ENCODE results near the gene FTH1. TPM values are rescaled to one million over a fixed set of nuclear protein-coding genes. Genes with fewer than 3 reads are reported as not detected.

The FTH1 gene
- total and polyA plus RNA-seq, 2 of the 13 experiments (the other 11 are each of a cell fraction or from before 2014, with no cell fraction given), result 607 to 760 TPM

DNA sequence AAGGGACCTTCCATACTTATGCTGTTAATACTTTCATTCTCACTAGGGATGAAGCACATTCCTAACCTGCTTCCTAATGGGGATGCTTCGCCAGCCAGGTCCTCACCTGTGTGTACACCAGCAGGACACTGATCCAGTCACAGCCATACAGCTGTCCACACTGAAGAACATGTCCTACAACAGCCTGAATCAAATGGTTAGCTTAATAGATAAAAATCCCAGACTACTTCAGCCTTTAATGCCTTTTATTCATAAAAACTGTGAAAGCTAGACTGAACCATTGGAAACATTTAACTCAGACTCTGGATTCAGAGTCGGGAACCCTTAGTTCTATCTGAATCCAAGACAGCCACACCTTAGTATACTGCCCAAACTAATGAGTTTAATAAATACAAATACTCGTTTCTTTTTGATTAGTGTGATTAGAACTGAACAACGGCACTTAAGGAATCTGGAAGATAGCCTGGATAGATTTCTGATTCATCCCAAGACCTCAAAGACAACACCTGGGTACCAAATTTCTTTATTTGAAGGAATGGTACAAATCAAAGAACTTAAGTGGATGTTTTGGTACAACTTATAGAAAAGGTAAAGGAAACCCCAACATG, 3.3 kb downstream of the FTH1 start (continued):
- TF ChIP-seq NR2F1 (CRISPR knock-in tag; IDR thresholded peaks at IDR 0.05), result peak in 1 of 2 experiments; percentile 58; a peak in 2 of 4 replicates
- TF ChIP-seq POLR2A (IDR thresholded peaks at IDR 0.05; ENCODE audit: insufficient read depth in 1 of 2, low read depth in 2 of 2, low read length in 2 of 2), result peak; percentile 69 to 78
- TF ChIP-seq CENPX (CRISPR knock-in tag; IDR thresholded peaks at IDR 0.05), result no peak
- peak; percentile 82; the same call in 1 of the 2 replicates for TF ChIP-seq SSRP1 (CRISPR knock-in tag; IDR thresholded peaks at IDR 0.05)
- TF ChIP-seq FOSL2 (CRISPR knock-in tag; IDR thresholded peaks at IDR 0.05), result 0 out of 2 replicates have a peak, but pooled peaks have one; percentile 14
- no peak for TF ChIP-seq GPN1 (CRISPR knock-in tag; IDR thresholded peaks at IDR 0.05; ENCODE audit: borderline replicate concordance)
- TF ChIP-seq ZC3H4 (CRISPR knock-in tag; IDR thresholded peaks at IDR 0.05; ENCODE audit: borderline replicate concordance), result peak; percentile 92
- TF ChIP-seq POLR2AphosphoS5 (IDR thresholded peaks at IDR 0.05; ENCODE audit: low read depth, low read length), result peak; percentile 86
- peak; percentile 61 for TF ChIP-seq POLR2G (IDR thresholded peaks at IDR 0.05; ENCODE audit: low read depth, low read length)
- peak; percentile 93; the same call in 1 of the 2 replicates for TF ChIP-seq POLR2AphosphoS2 (IDR thresholded peaks at IDR 0.05; ENCODE audit: low read depth, low read length)
- TF ChIP-seq TOPORS (CRISPR knock-in tag; IDR thresholded peaks at IDR 0.05), result no peak
- TF ChIP-seq ERF (CRISPR knock-in tag; IDR thresholded peaks at IDR 0.05), result 0 out of 2 replicates have a peak, but pooled peaks have one; percentile 7
- no peak for TF ChIP-seq TAF15 (IDR thresholded peaks at IDR 0.05; ENCODE audit: low read depth, low read length, poor library complexity, severe bottlenecking)

DNA sequence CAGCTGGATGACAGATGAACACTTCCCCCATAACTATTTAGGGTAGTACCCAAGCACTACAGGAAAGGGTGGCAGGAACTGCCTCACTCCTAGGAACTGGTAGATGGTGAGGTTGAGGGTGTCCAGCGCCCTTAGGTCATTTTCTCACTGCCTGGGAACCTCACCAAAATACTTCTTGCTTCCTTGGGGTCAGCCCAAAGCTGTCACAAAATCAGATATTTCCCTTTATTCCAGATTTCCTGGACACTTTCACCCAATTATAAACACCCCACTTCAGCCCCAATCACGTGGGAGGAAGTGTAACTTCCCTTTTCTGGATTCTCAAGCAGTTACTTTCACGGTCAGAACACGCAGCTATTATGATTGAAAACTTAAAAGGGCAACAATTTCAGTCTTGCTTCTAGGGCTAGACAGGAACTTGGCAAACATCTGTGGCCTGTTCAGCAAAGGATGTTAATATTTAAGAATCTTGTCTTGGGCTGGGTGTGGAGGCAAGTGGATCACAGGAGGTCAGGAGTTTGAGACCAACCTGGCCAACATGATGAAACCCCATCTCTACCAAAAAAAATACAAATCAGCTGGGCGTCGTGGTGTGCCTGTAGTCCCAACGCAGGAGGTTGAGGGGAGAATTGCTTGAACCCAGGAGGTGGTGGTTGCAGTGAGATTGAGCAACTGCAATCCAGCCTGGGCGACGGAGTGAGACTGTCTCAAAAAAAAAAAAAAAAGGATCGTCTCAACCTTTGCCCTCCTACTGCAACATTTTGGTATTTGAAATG, 4.0 kb downstream of the FTH1 start:
- POLR2A ChIA-PET, result interaction anchor here (0.7 to 9.7 kb wide), 16 partner anchors 8 to 171 kb away, joined by 3 to 323 read pairs (median 4); partner anchors contain the start of genes BEST1, FEN1 and TMEM258
- Histone ChIP-seq H3K27me3 (ENCODE audit: control insufficient read depth in 1 of 2, insufficient read depth in 2 of 2, low read length in 2 of 2) (no peaks in the 10 kb centered on the region; a peak in 1 of 5 replicates), H3K4me1 (ENCODE audit: insufficient read depth, low read length) (peaks cover 55% of the 10 kb centered on the region), H3K4me3 (replicated peaks in 1 of 3; ENCODE audit: insufficient read depth in 1 of 3, low read depth in 2 of 3, low read length in 3 of 3) (no peak overlapping the region), H4K20me1 (ENCODE audit: insufficient read depth, low read length) (peaks cover 41% of the 10 kb centered on the region), H3K4me2 (ENCODE audit: low read depth, low read length) (no peak overlapping the region), H3K9ac (ENCODE audit: insufficient read depth, low read depth, low read length) (no peak overlapping the region), H2AFZ (ENCODE audit: low read length) (no peak overlapping the region), H3K36me3 (replicated peaks in 1 of 2; ENCODE audit: control insufficient read depth in 1 of 2, insufficient read depth in 2 of 2, low read length in 2 of 2) (peaks cover 5 to 23% of the 10 kb centered on the region in 2 experiments; a peak in 4 of 5 replicates), H3K79me2 (ENCODE audit: insufficient read depth, low read length) (peaks cover 30% of the 10 kb centered on the region), H3K9me3 (ENCODE audit: low read length) (no peaks in the 10 kb centered on the region), H3K27ac (ENCODE audit: extremely low read length, insufficient read depth, low read length) (peak overlapping the region; percentile 2)
- in situ Hi-C loops (cut with HindIII; ENCODE audit: extremely low pct_ligation_motif_present, low pct_unique_long_range_greater_than_20kb), result no loop called here
- 47% methylated on average over 9 of the region's 10 CpGs for WGBS (ENCODE audit: low lambda C conversion rate)
- DNase-seq (ENCODE audit: low spot score) (no peak), FAIRE-seq (no peak), ATAC-seq (no peak)
- CTCF ChIA-PET (ENCODE audit: low intra/inter-chr PET ratio, low total read pairs), result no interaction called here
- no TSS peak for BruUV-seq (replicated peaks)
- intact Hi-C loops (cut with micrococcal nuclease; ENCODE audit: unreplicated experiment), result no loop called here
- TF ChIP-seq ZC3H4 (CRISPR knock-in tag; IDR thresholded peaks at IDR 0.05; ENCODE audit: borderline replicate concordance) (peak; percentile 94), POLR2A (IDR thresholded peaks at IDR 0.05; ENCODE audit: insufficient read depth in 1 of 2, low read depth in 2 of 2, low read length in 2 of 2) (peak; percentile 56 to 59; a peak in 3 of 4 replicates), KLF13 (CRISPR knock-in tag; IDR thresholded peaks at IDR 0.05) (0 out of 2 replicates have a peak, but pooled peaks have one; percentile 11), ZFP1 (CRISPR knock-in tag; IDR thresholded peaks at IDR 0.05) (0 out of 2 replicates have a peak, but pooled peaks have one; percentile 23)
- TF ChIP-seq, protein P1, sequence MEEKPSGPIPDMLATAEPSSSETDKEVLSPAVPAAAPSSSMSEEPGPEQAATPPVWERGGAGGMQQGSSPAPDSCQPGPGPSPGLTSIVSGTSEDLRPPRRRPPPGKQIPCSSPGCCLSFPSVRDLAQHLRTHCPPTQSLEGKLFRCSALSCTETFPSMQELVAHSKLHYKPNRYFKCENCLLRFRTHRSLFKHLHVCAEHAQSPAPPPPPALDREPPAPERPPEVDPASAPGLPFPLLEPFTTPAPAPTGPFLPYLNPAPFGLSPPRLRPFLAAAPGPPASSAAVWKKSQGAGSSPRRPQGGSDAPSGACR (CRISPR knock-in tag; IDR thresholded peaks at IDR 0.05), result 0 out of 2 replicates have a peak, but pooled peaks have one; percentile 58
- TF ChIP-seq, protein P2, sequence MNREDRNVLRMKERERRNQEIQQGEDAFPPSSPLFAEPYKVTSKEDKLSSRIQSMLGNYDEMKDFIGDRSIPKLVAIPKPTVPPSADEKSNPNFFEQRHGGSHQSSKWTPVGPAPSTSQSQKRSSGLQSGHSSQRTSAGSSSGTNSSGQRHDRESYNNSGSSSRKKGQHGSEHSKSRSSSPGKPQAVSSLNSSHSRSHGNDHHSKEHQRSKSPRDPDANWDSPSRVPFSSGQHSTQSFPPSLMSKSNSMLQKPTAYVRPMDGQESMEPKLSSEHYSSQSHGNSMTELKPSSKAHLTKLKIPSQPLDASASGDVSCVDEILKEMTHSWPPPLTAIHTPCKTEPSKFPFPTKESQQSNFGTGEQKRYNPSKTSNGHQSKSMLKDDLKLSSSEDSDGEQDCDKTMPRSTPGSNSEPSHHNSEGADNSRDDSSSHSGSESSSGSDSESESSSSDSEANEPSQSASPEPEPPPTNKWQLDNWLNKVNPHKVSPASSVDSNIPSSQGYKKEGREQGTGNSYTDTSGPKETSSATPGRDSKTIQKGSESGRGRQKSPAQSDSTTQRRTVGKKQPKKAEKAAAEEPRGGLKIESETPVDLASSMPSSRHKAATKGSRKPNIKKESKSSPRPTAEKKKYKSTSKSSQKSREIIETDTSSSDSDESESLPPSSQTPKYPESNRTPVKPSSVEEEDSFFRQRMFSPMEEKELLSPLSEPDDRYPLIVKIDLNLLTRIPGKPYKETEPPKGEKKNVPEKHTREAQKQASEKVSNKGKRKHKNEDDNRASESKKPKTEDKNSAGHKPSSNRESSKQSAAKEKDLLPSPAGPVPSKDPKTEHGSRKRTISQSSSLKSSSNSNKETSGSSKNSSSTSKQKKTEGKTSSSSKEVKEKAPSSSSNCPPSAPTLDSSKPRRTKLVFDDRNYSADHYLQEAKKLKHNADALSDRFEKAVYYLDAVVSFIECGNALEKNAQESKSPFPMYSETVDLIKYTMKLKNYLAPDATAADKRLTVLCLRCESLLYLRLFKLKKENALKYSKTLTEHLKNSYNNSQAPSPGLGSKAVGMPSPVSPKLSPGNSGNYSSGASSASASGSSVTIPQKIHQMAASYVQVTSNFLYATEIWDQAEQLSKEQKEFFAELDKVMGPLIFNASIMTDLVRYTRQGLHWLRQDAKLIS (CRISPR knock-in tag; IDR thresholded peaks at IDR 0.05), result 0 out of 2 replicates have a peak, but pooled peaks have one; percentile 50

All from HepG2 (cell line).